Activated T-cell treated with anti-CD3 and anti-CD28 coated beads for 24 hours (primary cell): ENCODE measurements around the gene PNKD.
"Not testable (repeated sequence)": the region's sequence is repeated elsewhere in the genome, so short reads cannot be mapped to it uniquely, and the experiment has no call there.

Experiments
- DNase-seq: peaks from one replicate; pipeline ENCODE4 v3.0.0-alpha.2; 2020; ENCODE audit warnings: low read depth

Gene PNKD

GRCh38 chr2:218273214-218273907 is 3.0 kb downstream of the PNKD start:
- DNase-seq = not testable (repeated sequence)

- DNase-seq = no peak
These were observed 3.6 kb downstream of the PNKD start for GRCh38 chr2:218273908-218274249.

- DNase-seq = no peak
These were observed 4.3 kb downstream of the PNKD start for GRCh38 chr2:218274586-218274985.

- no peak for DNase-seq
These were observed 5.2 kb downstream of the PNKD start for GRCh38 chr2:218275371-218276072.

GRCh38 chr2:218276986-218277755 is 6.9 kb downstream of the PNKD start:
- no peak for DNase-seq

- no peak for DNase-seq
These were observed 7.6 kb downstream of the PNKD start for GRCh38 chr2:218277921-218278320.

- no peak for DNase-seq
These were observed 8.4 kb downstream of the PNKD start for GRCh38 chr2:218278531-218279360.

- DNase-seq = no peak
These were observed 10.0 kb downstream of the PNKD start for GRCh38 chr2:218280260-218280870.

- DNase-seq = no peak
These were observed 11.1 kb downstream of the PNKD start for GRCh38 chr2:218281449-218281848.

- no peak for DNase-seq
These were observed 12.1 kb downstream of the PNKD start for GRCh38 chr2:218282173-218282991.

- DNase-seq = peak; percentile 53
These were observed 13.9 kb downstream of the PNKD start for GRCh38 chr2:218284106-218284811.

GRCh38 chr2:218285604-218286003 is 15.3 kb downstream of the PNKD start:
- no peak for DNase-seq

GRCh38 chr2:218286570-218287459 is 16.5 kb downstream of the PNKD start:
- peak; percentile 73 for DNase-seq

- no peak for DNase-seq
These were observed 19.5 kb downstream of the PNKD start for GRCh38 chr2:218289639-218290315.

- DNase-seq = no peak
These were observed 20.3 kb downstream of the PNKD start for GRCh38 chr2:218290316-218291261.

- no peak for DNase-seq
These were observed 21.2 kb downstream of the PNKD start for GRCh38 chr2:218291318-218292047.
